GM23338 (cell line): ENCODE measurements around the gene DHX40.

Experiments used
- CREB1 ChIP-seq: fragments of 250-450 bp; sonication (Bioruptor Pico); IDR thresholded peaks from 2 replicates; pipeline ENCODE4 v1.5.0; 2020; ENCODE audit warnings: low read depth, mild to moderate bottlenecking, moderate library complexity
- CTCF ChIP-seq, 2 experiments: fragments of 200-600 bp in 1 of 2; sonication (generic) in 1 of 2; conservative IDR thresholded peaks; 2 replicates each; pipeline versions ENCODE4 v1.5.1 to v1.6.1; 2016 to 2017; ENCODE audit warnings: antibody characterized with exemption in 2 of 2, low read depth in 2 of 2, mild to moderate bottlenecking in 2 of 2, moderate library complexity in 1 of 2
- ETS1 ChIP-seq: IDR thresholded peaks from 2 replicates; pipeline ENCODE4 v1.6.1; 2016; ENCODE audit warnings: antibody characterized with exemption
- EZH2 ChIP-seq: fragments of 200-600 bp; sonication (generic); IDR thresholded peaks from one replicate; pipeline ENCODE4 v1.8.0; 2017; ENCODE audit warnings: antibody characterized with exemption, mild to moderate bottlenecking, low read depth; ENCODE audit not compliant: unreplicated experiment
- EZH2phosphoT487 ChIP-seq: fragments of 200-600 bp; sonication (generic); IDR thresholded peaks from one replicate; pipeline ENCODE4 v1.8.1; 2018; ENCODE audit warnings: antibody characterized with exemption; ENCODE audit not compliant: unreplicated experiment
- POLR2AphosphoS5 ChIP-seq: IDR thresholded peaks from 2 replicates; pipeline ENCODE4 v1.6.1; 2016; ENCODE audit warnings: antibody characterized with exemption, low read depth
- ZNF114 ChIP-seq: fragments of 250-450 bp; sonication (Bioruptor Pico); IDR thresholded peaks from 2 replicates; pipeline ENCODE4 v1.5.0; 2020; ENCODE audit warnings: mild to moderate bottlenecking, moderate library complexity
- ZNF462 ChIP-seq: fragments of 250-450 bp; sonication (Bioruptor Pico); IDR thresholded peaks from 2 replicates; pipeline ENCODE4 v1.5.0; 2020; ENCODE audit warnings: mild to moderate bottlenecking, moderate library complexity

- TF ChIP-seq EZH2phosphoT487 (no peak), CTCF (conservative IDR thresholded peaks at IDR 0.05; ENCODE audit: low read depth in 2 of 2) (no peak), EZH2 (no peak), POLR2AphosphoS5 (no peak), ZNF462 (no peak), ZNF114 (CRISPR knock-in tag) (no peak), CREB1 (CRISPR knock-in tag) (no peak), ETS1 (no peak)
These were observed 85.9 kb downstream of the DHX40 start for GRCh38 chr17:59651346-59651745.
